ENCODE data around the gene CYTL1.
"Not testable (repeated sequence)": the region's sequence is repeated elsewhere in the genome, so short reads cannot be mapped to it uniquely, and the experiment has no call there.

The CYTL1 gene

DNA sequence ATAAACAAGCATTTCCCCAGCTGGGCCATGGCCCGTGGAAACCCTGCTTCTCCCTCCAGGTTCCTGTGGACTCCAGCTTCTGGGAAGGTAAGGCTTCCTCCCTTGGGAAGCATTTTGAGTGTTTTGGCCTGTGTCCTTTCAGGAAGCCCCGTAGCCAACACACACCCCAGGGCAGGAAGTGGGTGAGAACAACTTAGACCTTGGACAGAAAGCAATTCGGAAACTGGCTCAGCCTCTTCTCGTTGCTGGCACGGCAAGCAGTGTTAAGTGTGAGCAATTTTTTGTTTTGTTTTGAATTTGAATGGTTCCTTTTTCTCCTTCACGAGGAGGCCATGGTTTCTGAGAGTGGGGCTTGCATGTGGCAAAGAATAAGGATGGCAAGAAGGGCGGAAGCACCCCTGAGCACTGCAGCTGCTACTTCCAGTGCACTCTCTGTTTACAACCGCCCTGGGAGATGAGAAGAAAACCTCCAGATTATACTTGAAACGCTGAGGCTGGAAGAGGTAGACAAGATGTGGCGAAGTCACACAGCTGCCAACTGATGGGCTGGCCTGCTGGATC lies 14.1 kb upstream of the CYTL1 start:
- DNase-seq (ENCODE audit: low read depth): no peak

DNA sequence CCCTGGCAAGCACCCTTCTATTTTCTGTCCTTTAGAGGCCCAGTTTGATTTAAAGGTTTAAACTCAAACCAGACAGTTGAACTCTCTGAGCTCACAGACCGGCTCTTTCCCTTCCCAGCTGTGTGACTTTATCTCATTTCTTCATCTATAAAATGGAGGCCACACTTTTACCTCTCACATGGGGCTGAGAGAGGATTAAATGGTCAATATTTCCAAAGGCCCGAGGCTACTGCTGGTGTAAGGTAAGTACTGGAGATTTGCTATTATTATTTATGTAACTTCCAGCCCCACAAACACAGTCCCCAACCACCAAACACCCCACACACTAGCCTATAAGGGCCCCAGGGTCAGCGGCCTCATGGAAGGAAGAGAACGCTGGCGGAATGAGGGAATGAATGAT lies 13.6 kb upstream of the CYTL1 start:
- DNase-seq (ENCODE audit: low read depth): no peak

DNA sequence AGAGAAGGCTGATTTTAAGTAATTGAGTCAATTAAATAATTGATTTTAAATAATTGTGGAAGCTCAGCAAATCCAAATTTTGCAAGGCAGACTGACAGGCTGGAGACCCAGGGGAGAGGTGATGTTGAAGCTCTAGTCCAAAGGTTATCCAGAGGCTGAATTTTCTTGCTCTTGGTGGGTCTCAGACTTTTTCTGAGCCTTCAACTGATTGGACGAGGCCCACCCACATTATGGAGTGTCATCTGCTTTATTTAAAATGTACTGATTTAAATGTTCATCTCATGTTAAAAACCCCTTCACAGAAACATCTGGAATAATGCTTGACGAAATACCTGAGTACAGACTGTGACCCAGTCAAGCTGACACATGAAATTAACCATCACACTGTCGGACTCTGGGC lies 11.7 kb upstream of the CYTL1 start:
- no peak for DNase-seq (ENCODE audit: low read depth)

GRCh38 chr4:5030221-5030620 lies 11.0 kb upstream of the CYTL1 start:
- no peak for DNase-seq (ENCODE audit: low read depth)

GRCh38 chr4:5029447-5029846 lies 10.2 kb upstream of the CYTL1 start:
- no peak for DNase-seq (ENCODE audit: low read depth)

DNA sequence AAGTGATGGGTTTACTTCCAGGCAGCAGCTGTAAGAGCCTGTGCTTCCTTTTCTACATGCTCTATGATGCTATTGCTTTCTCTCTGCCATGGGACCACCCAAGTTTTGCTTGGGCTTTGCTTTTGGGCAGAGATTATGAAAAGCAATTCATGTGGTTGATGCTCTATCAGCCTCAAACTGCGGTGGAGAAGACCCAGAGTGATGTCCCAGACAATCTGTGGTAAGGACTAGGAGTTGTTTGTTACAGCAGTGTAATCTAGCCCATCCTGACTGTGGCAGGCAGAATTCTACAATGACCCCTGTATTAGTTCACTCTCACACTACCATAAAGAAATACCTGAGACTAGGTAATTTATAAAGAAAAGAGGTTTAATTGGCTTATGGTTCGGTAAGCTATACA lies 9.2 kb upstream of the CYTL1 start:
- no peak for DNase-seq (ENCODE audit: low read depth)

DNA sequence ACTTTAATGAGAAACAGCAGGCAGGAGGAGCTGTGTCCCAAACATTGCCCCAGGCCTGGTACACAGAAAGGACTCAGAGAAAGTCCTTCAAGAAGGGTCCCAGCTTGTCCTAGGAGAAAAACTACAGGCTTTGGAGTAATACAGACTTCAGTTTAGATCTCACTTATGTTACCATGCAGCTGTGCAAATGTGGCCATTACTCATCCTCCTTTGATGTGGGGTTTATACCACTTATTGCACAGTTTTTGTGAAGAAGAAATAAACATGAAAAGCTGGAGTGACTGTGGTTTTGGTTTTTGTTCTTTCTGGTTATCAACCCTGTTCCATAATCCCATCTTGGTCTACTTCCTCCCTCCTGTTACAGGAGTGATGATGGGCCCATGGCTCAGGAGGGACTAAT lies 8.1 kb upstream of the CYTL1 start:
- DNase-seq (ENCODE audit: low read depth): peak; percentile 41

GRCh38 chr4:5026371-5026770 lies 7.1 kb upstream of the CYTL1 start:
- no peak for DNase-seq (ENCODE audit: low read depth)

DNA sequence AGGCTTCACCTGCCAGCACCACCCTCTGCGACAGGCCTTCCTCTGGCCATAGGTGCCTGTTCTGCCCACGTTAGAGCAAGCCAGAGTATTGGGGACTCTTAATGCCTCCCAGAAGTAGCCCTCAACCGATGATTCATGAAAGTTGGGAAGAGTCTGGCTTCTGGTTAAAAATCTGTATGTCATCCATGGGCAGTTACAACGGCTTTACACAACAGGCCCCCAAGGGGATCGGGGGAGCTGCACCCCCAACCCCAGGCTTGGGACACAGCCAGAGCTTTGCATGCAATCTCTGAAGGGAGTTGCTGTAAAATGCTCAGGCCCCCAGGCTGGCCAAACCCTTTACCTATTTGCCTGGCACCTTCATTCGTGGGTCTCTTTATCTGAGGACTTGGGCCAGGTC lies 5.4 kb upstream of the CYTL1 start:
- no peak for DNase-seq (ENCODE audit: low read depth)

GRCh38 chr4:5021546-5021945 lies 2.3 kb upstream of the CYTL1 start:
- no peak for DNase-seq (ENCODE audit: low read depth)

GRCh38 chr4:5020341-5020740 lies 1.1 kb upstream of the CYTL1 start:
- DNase-seq (ENCODE audit: low read depth): no peak

GRCh38 chr4:5019796-5020195 lies 538 bp upstream of the CYTL1 start:
- DNase-seq (ENCODE audit: low read depth): no peak

- no peak for DNase-seq (ENCODE audit: low read depth)
Measured at GRCh38 chr4:5018603-5019002, 655 bp downstream of the CYTL1 start.

GRCh38 chr4:5018096-5018495 lies 1.2 kb downstream of the CYTL1 start:
- peak; percentile 39 for DNase-seq (ENCODE audit: low read depth)

DNA sequence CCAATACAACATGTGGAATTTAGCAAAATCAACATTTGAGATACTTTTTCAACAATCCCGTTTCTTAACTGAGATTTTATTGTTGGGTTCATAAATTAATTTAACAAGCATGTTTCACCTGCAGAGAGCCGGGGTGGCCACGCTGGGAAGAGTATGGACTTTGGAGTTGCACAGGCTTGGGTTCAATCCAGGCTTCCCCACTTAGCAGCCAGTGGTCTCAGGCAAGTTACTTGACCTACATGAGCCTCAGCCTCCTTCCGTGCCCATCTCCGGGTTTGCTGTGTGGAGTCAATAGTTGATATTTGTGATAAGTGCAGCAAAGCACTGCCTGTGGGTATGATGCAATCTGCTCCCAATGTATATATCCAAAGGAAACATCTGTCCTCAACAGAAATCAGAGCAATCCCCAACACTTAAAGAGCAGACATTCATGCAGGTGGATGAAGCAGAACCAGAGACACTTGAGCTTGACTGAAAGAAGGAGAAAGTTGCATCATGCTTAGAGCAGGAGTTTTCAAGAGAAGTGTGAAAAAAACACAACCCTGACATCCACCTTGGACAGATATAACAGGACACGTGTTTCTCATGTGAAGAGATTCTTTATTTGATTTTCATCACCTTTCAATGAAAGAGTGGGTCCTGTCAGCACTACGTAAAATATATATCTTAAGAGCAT lies 5.1 kb downstream of the CYTL1 start:
- no peak for DNase-seq (ENCODE audit: low read depth)

GRCh38 chr4:5012958-5013357 lies 6.3 kb downstream of the CYTL1 start:
- no peak for DNase-seq (ENCODE audit: low read depth)

DNA sequence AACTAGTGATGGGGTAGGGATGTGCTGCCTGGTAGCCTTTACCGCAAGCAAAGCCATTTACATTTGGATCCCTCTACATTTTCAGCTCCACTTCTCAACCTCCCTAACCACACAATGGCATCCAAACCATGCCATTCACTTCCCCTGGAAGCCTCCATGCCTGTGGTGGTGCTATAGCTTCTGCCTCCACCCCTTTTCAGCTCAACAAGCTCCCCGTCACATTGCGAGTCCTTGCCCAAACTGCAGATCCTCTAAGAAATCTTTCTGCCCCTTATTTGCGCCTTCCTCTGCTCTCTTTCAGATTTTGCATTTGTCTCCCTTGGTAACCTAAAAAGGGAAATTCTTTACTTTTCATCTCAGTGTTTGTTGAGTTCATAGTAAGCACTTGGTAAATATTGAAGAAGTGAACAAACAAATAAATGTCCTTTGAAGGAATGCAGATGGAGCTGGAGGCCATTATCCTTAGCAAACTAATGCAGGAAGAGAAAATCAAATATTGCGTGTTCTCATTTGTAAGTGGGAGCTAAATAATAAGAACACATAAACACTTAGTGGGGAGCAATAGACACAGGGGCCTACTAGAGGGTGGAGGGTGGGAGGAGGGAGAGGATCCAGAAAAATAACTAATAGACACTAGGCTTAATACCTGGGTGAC lies 6.9 kb downstream of the CYTL1 start:
- no peak for DNase-seq (ENCODE audit: low read depth)

- no peak for DNase-seq (ENCODE audit: low read depth)
Measured at GRCh38 chr4:5010984-5011383, 8.3 kb downstream of the CYTL1 start.

DNA sequence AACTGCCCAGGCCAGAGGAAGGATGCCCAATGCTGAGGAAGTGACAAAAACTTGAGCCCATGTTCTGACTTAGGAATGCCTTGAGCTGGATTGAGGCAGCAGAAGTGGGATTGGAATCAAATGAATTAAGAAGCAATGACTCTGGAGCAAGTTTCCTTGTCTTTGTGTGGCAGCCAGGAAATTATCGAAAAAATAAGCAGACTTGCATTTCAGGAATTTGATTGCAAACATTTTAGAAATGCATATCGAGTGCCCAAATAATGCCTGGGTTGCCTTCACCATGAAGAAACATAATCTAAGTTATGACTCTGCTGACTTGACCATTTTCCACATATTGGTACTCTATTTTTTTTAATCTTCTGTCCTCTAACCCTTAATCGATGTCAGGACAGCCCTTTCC lies 9.5 kb downstream of the CYTL1 start:
- no peak for DNase-seq (ENCODE audit: low read depth)

DNA sequence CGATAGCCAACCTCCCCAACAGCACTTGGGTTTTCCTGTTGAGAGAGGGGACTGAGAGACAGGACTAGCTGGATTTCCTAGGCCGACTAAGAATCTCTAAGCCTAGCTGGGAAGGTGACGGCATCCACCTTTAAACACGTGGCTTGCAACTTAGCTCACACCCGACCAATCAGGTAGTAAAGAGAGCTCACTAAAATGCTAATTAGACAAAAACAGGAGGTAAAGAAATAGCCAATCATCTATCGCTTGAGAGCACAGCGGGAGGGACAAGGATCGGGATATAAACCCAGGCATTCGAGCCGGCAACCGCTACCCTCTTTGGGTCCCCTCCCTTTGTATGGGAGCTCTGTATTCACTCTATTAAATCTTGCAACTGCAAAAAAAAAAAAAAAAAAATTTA lies 12.3 kb downstream of the CYTL1 start:
- DNase-seq (ENCODE audit: low read depth): not testable (repeated sequence)

DNA sequence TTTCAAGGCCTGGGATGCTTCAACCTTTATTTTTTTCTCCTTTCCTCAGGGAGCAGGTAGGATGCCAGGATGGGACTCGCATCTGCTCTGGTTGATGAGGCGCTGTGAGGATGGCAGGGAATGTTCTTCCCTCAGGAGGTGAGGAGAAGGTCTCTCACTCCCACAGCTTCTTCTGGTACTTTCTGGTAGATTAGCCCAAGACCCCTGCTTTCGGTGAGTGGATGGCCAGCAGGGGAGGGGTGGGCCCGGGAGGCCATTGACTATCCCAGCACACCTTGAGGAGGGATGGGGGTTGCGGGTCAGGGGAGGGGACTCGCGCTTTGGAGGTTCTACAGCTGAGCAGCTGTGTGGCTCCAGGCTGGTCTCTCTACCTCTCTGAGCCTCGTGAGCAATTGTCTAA lies 14.8 kb downstream of the CYTL1 start:
- no peak for DNase-seq (ENCODE audit: low read depth)

GRCh38 chr4:5003918-5004317 lies 15.3 kb downstream of the CYTL1 start:
- no peak for DNase-seq (ENCODE audit: low read depth)

- no peak for DNase-seq (ENCODE audit: low read depth)
Measured at GRCh38 chr4:5003372-5003857, 15.8 kb downstream of the CYTL1 start.

DNA sequence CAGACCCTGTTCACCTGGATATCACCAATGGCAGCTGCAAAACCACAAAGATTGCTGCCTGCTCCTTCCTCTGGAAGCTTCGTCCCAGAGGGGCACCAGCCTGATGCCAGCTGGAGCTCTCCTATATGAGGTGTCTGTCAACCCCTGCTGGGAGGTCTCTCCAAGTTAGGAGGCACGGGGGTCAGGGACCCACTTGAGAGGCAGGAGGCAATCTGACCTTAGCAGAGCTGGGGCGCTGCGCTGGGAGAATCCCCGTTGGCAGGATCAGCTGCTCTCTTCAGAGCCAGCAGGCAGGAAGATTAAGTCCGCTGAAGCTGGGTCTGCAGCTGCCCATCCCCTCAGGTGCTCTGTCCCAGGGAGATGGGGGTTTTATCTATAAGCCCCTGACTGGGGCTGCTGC lies 17.6 kb downstream of the CYTL1 start:
- not testable (repeated sequence) for DNase-seq (ENCODE audit: low read depth)

All from iris pigment epithelial cell (primary cell).